Lower leg skin (tissue), 3 donors: ENCODE measurements around the gene UGT1A5.

ENCODE experiments used
- CTCF ChIP-seq, 3 donors: fragments of 450-650 bp; IDR thresholded peaks; one replicate each; pipeline ENCODE4 v1.5.1; 2016; ENCODE audit warnings: antibody characterized with exemption in 3 of 3, mild to moderate bottlenecking in 3 of 3, moderate library complexity in 2 of 3
- POLR2A ChIP-seq, 2 donors: fragments of 450-650 bp; IDR thresholded peaks; one replicate each; pipeline ENCODE4 v1.6.1; 2016 to 2017; ENCODE audit warnings: antibody characterized with exemption in 2 of 2, mild to moderate bottlenecking in 1 of 2, moderate library complexity in 1 of 2

GRCh38 chr2:233674995-233675394 is 37.7 kb upstream of the UGT1A5 start:
- TF ChIP-seq CTCF (IDR thresholded peaks at IDR 0.05): no peak
- TF ChIP-seq POLR2A (IDR thresholded peaks at IDR 0.05): no peak
